OCI-LY1 (cell line): ENCODE results near the gene NR4A1.

Source experiments
- H2AFZ ChIP-seq: fragments of 200-600 bp; sonication (generic), shearing (Covaris generic); 2 replicates; pipeline ENCODE4 v1.6.0; 2014; ENCODE audit warnings: antibody characterized with exemption, mild to moderate bottlenecking, low read length
- H3F3A ChIP-seq: fragments of 200-600 bp; sonication (generic), shearing (Covaris generic); 2 replicates; pipeline ENCODE4 v1.6.0; 2014; ENCODE audit warnings: mild to moderate bottlenecking, antibody characterized with exemption, low read length, moderate library complexity; ENCODE audit not compliant: insufficient read depth
- H3K27ac ChIP-seq: fragments of 200-600 bp; sonication (generic); 2 replicates; pipeline ENCODE4 v1.5.1; 2014; ENCODE audit warnings: low read length, mixed run types, mild to moderate bottlenecking, low read depth; ENCODE audit not compliant: poor library complexity, severe bottlenecking
- H3K27me3 ChIP-seq: fragments of 200-600 bp; sonication (generic); 2 replicates; pipeline ENCODE4 v1.6.0; 2014; ENCODE audit warnings: antibody characterized with exemption, mild to moderate bottlenecking, low read length, moderate library complexity; ENCODE audit not compliant: insufficient read depth
- H3K36me3 ChIP-seq: fragments of 200-600 bp; sonication (generic); 2 replicates; pipeline ENCODE4 v1.6.1; 2014; ENCODE audit warnings: mild to moderate bottlenecking, antibody characterized with exemption, low read length, moderate library complexity, mixed read lengths; ENCODE audit not compliant: insufficient read depth
- H3K4me1 ChIP-seq: fragments of 200-600 bp; sonication (generic); 2 replicates; pipeline ENCODE4 v1.5.1; 2014; ENCODE audit warnings: mild to moderate bottlenecking, low read length, moderate library complexity; ENCODE audit not compliant: insufficient read depth, severe bottlenecking
- H3K4me2 ChIP-seq: fragments of 200-600 bp; sonication (generic), shearing (Covaris generic); 2 replicates; pipeline ENCODE4 v1.6.1; 2014; ENCODE audit warnings: low read length
- H3K4me3 ChIP-seq: fragments of 200-600 bp; sonication (generic); 2 replicates; pipeline ENCODE4 v1.5.1; 2014; ENCODE audit warnings: low read length, low read depth, mild to moderate bottlenecking, mixed read lengths; ENCODE audit not compliant: poor library complexity, severe bottlenecking
- H3K79me2 ChIP-seq: fragments of 200-600 bp; shearing (Covaris generic); 2 replicates; pipeline ENCODE4 v1.6.1; 2016; ENCODE audit warnings: mixed run types, low read length, mixed read lengths; ENCODE audit not compliant: insufficient read depth
- H3K9ac ChIP-seq: fragments of 200-600 bp; sonication (generic), shearing (Covaris generic); 2 replicates; pipeline ENCODE4 v1.6.1; 2014; ENCODE audit warnings: mild to moderate bottlenecking, low read length, mixed read lengths
- H3K9me2 ChIP-seq: fragments of 200-600 bp; sonication (generic), shearing (Covaris generic); 2 replicates; pipeline ENCODE4 v1.6.1; 2014; ENCODE audit warnings: low read depth, mild to moderate bottlenecking, low read length, mixed read lengths
- H3K9me3 ChIP-seq: fragments of 200-600 bp; shearing (Covaris generic); 2 replicates; pipeline ENCODE4 v1.6.1; 2014; ENCODE audit warnings: low read length, mixed read lengths
- H4K20me1 ChIP-seq: fragments of 200-600 bp; sonication (generic), shearing (Covaris generic); 2 replicates; pipeline ENCODE4 v1.6.0; 2016; ENCODE audit warnings: mild to moderate bottlenecking, low read length; ENCODE audit not compliant: insufficient read depth
- EZH2 ChIP-seq: fragments of 200-600 bp; sonication (generic), shearing (Covaris generic); IDR thresholded peaks from 2 replicates; pipeline ENCODE4 v1.8.0; 2017; ENCODE audit warnings: borderline replicate concordance, mixed run types, mild to moderate bottlenecking, antibody characterized with exemption, low read length, moderate library complexity, mixed read lengths
- TF ChIP-seq, protein P1 (sequence below): fragments of 200-600 bp; sonication (generic), shearing (Covaris generic); IDR thresholded peaks from 2 replicates; pipeline ENCODE4 v1.5.1; 2017; ENCODE audit warnings: mild to moderate bottlenecking, antibody characterized with exemption, low read length, moderate library complexity, mixed read lengths

NR4A1 gene

DNA sequence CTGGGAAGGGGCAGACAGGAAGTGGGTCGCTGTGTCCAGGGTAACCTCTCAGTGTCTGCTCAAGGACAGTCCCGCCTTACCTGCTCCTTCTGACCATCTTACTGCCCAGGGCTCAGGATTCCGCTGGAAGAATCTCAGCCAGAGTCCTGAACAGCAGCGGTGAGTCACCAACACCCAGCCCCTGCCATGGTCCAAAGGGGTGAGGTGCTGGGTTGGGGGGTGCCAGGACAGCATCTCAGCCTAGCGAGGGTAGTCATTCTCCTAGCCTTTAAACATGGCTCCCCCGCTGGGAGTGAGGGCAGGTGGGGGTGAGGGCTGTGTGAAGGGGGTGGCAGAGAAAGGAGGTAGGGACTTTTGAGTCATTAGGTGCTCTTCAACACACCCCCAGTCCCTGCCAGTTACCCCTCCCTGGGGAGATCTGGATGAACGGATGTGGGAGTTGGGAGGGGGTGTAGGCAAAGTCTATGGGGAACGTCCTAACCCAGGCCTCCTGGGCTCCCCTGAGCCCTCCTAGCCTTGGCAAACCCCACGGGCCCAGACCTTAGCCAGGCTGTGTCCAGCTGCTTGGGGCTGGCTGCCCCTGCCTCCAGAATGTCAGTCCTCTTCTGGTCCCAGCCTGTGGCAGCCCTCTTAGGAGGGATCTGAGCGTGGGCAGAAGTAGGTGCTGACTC lies 42.0 kb upstream of the NR4A1 start:
- Histone ChIP-seq H3K4me1 (peaks cover 12% of the 10 kb centered on the region), H3K9me3 (no peaks in the 10 kb centered on the region), H3K4me2 (no peak overlapping the region), H3K27ac (no peak overlapping the region), H3F3A (no peaks in the 10 kb centered on the region), H3K36me3 (no peaks in the 10 kb centered on the region), H3K4me3 (no peak overlapping the region), H3K9ac (no peak overlapping the region), H3K79me2 (no peaks in the 10 kb centered on the region), H2AFZ (no peak overlapping the region), H4K20me1 (no peaks in the 10 kb centered on the region), H3K9me2 (no peaks in the 10 kb centered on the region), H3K27me3 (peaks cover 10% of the 10 kb centered on the region)
- TF ChIP-seq EZH2 = no peak
- TF ChIP-seq, protein P1, sequence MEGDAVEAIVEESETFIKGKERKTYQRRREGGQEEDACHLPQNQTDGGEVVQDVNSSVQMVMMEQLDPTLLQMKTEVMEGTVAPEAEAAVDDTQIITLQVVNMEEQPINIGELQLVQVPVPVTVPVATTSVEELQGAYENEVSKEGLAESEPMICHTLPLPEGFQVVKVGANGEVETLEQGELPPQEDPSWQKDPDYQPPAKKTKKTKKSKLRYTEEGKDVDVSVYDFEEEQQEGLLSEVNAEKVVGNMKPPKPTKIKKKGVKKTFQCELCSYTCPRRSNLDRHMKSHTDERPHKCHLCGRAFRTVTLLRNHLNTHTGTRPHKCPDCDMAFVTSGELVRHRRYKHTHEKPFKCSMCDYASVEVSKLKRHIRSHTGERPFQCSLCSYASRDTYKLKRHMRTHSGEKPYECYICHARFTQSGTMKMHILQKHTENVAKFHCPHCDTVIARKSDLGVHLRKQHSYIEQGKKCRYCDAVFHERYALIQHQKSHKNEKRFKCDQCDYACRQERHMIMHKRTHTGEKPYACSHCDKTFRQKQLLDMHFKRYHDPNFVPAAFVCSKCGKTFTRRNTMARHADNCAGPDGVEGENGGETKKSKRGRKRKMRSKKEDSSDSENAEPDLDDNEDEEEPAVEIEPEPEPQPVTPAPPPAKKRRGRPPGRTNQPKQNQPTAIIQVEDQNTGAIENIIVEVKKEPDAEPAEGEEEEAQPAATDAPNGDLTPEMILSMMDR = no peak

DNA sequence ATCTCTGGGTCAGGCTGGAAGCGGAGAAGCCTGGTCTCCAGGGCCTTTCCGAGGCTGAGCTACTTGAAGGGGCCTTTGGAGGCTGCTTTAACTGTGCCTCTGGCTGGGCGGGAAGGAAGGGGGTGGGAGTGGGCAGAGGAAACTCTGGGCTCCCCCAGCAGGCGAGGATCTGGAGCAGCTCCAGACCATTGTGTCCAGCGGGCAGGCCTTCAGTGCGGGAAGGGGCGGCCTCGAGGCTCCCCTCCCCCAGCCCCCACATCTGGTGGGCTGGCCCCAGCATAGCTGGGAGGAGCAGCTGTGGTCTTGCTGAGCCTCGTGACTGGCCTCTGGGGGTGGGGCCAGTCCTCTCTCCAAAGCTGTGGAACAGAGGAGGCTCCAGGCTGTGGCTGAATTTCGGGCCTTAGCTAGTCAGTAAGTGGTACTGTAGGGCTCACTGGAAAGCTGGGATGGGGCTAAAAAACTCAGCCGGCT lies 41.1 kb upstream of the NR4A1 start:
- no peaks in the 10 kb centered on the region for H3K9me2 ChIP-seq
- TF ChIP-seq, protein P1 = no peak
- no peak for TF ChIP-seq EZH2
- H3K27ac ChIP-seq = no peak overlapping the region
- no peaks in the 10 kb centered on the region for H3K79me2 ChIP-seq
- no peak overlapping the region for H3K4me3 ChIP-seq
- no peak overlapping the region for H2AFZ ChIP-seq
- no peak overlapping the region for H3K4me2 ChIP-seq
- H3K4me1 ChIP-seq = peaks cover 12% of the 10 kb centered on the region
- no peaks in the 10 kb centered on the region for H3F3A ChIP-seq
- peaks cover 10% of the 10 kb centered on the region for H3K27me3 ChIP-seq
- H3K36me3 ChIP-seq = no peaks in the 10 kb centered on the region
- H3K9ac ChIP-seq = no peak overlapping the region
- no peaks in the 10 kb centered on the region for H3K9me3 ChIP-seq
- H4K20me1 ChIP-seq = no peaks in the 10 kb centered on the region

DNA sequence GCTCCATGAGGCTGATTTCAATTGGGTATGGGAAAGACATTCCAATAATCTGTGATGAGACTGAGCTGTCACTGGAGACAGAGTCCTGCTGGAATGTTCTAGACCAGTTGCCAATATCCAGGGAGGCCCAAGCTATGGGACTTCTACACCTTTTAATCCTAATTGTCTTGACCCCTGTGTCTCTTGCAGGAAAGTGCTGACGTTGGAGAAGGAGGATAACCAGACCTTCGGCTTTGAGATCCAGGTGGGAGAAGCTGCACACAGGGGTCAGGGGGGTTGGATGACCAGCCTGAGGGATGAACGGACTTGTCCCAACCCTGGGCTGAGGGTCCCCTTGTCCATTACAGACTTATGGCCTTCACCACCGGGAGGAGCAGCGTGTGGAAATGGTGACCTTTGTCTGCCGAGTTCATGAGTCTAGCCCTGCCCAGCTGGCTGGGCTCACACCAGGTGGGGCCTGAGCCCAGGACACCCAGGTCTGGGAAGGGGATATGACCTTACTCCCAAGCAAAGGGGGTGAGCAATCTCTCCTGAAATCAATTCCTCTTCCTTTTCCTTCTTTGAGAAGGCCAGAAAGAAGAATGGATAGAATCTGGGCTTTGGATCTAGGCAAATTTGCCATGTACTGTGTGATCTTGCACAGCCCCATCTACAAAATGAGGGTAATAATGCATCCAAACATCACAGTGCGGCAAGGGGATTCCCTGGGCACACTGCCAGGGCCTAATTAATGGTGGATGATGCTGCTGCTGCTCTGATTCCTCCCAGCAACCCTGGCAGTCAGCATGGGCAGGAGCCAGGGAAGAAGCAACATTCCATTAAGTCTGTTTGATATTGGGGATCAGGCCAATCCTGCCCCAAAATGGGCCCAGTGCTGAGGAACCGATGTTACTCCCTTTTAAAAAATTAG lies 40.3 kb upstream of the NR4A1 start:
- Histone ChIP-seq H3K9me2 (no peaks in the 10 kb centered on the region), H3K27me3 (peaks cover 10% of the 10 kb centered on the region), H3K79me2 (no peaks in the 10 kb centered on the region), H2AFZ (no peak overlapping the region), H3K4me3 (no peak overlapping the region), H3K36me3 (no peaks in the 10 kb centered on the region), H3K4me2 (no peak overlapping the region), H3F3A (no peaks in the 10 kb centered on the region), H4K20me1 (no peaks in the 10 kb centered on the region), H3K9me3 (no peaks in the 10 kb centered on the region), H3K27ac (no peak overlapping the region), H3K9ac (no peak overlapping the region), H3K4me1 (peaks cover 12% of the 10 kb centered on the region)
- TF ChIP-seq, protein P1 = no peak
- no peak for TF ChIP-seq EZH2
